GM19438 (cell line): ENCODE results near the gene MOGAT3.

ENCODE experiments used
- ATAC-seq: cut with Tn5 transposase; IDR thresholded peaks from one replicate; pipeline ENCODE4 v1.9.1; 2021; ENCODE audit warnings: low read depth; ENCODE audit not compliant: unreplicated experiment

The MOGAT3 gene

GRCh38 chr7:101234636-101235035 is 33.8 kb upstream of the MOGAT3 start:
- ATAC-seq: no peak

- ATAC-seq: no peak
These were observed 33.2 kb upstream of the MOGAT3 start for GRCh38 chr7:101233907-101234547.

- ATAC-seq: no peak
These were observed 31.5 kb upstream of the MOGAT3 start for GRCh38 chr7:101232141-101232850.

GRCh38 chr7:101231644-101232043 is 30.8 kb upstream of the MOGAT3 start:
- ATAC-seq: no peak

GRCh38 chr7:101226721-101227120 is 25.9 kb upstream of the MOGAT3 start:
- no peak for ATAC-seq

GRCh38 chr7:101225650-101226049 is 24.8 kb upstream of the MOGAT3 start:
- ATAC-seq: no peak

- no peak for ATAC-seq
These were observed 22.7 kb upstream of the MOGAT3 start for GRCh38 chr7:101223528-101223927.

GRCh38 chr7:101222275-101222830 is 21.5 kb upstream of the MOGAT3 start:
- ATAC-seq: no peak

- no peak for ATAC-seq
These were observed 19.5 kb upstream of the MOGAT3 start for GRCh38 chr7:101220295-101220694.

- ATAC-seq: peak; percentile 20
These were observed 17.6 kb upstream of the MOGAT3 start for GRCh38 chr7:101218236-101219125.

GRCh38 chr7:101217388-101218235 is 16.8 kb upstream of the MOGAT3 start, which contains the start of the genes PLOD3 and ZNHIT1:
Gene PLOD3 (minus strand): TSS chr7:101217581. CDS start chr7:101217274, 307 bp downstream.
Gene ZNHIT1 (plus strand): TSS chr7:101218165. CDS start chr7:101218196, 31 bp downstream.
- peak; percentile 71 for ATAC-seq

GRCh38 chr7:101216860-101217387 is 16.1 kb upstream of the MOGAT3 start:
- peak; percentile 18 for ATAC-seq

GRCh38 chr7:101216001-101216859 is 15.4 kb upstream of the MOGAT3 start:
- ATAC-seq: no peak

GRCh38 chr7:101212014-101212413 is 11.2 kb upstream of the MOGAT3 start:
- no peak for ATAC-seq

- no peak for ATAC-seq
These were observed 10.7 kb upstream of the MOGAT3 start for GRCh38 chr7:101211501-101211900.

- ATAC-seq: no peak
These were observed 9.3 kb upstream of the MOGAT3 start for GRCh38 chr7:101210143-101210542.

- no peak for ATAC-seq
These were observed 8.0 kb upstream of the MOGAT3 start for GRCh38 chr7:101208794-101209193.

GRCh38 chr7:101207459-101207858 is 6.6 kb upstream of the MOGAT3 start:
- ATAC-seq: no peak

GRCh38 chr7:101206665-101207042 is 5.8 kb upstream of the MOGAT3 start:
- no peak for ATAC-seq
